ENCODE measurements around the gene MTRR.
"Not testable (repeated sequence)": the region's sequence is repeated elsewhere in the genome, so short reads cannot be mapped to it uniquely, and the experiment has no call there.

Gene MTRR

GRCh38 chr5:7902201-7902600 is 33.3 kb downstream of the MTRR start:
- no peak for DNase-seq (ENCODE audit: extremely low read depth, low read depth)
- H3K4me3 ChIP-seq (replicated peaks; ENCODE audit: low read depth, low read length) = no peak overlapping the region
- TF ChIP-seq CTCF (IDR thresholded peaks at IDR 0.05; ENCODE audit: low read depth, low read length, missing control alignments) = no peak

- TF ChIP-seq CTCF (IDR thresholded peaks at IDR 0.05; ENCODE audit: low read depth, low read length, missing control alignments) = no peak
- H3K4me3 ChIP-seq (replicated peaks; ENCODE audit: low read depth, low read length) = no peak overlapping the region
- no peak for DNase-seq (ENCODE audit: extremely low read depth, low read depth)
Measured at GRCh38 chr5:7902666-7903625, 34.0 kb downstream of the MTRR start.

- no peak for TF ChIP-seq CTCF (IDR thresholded peaks at IDR 0.05; ENCODE audit: low read depth, low read length, missing control alignments)
- no peak for DNase-seq (ENCODE audit: extremely low read depth, low read depth)
- H3K4me3 ChIP-seq (replicated peaks; ENCODE audit: low read depth, low read length) = no peak overlapping the region
Measured at GRCh38 chr5:7904170-7904569, 35.2 kb downstream of the MTRR start.

DNA sequence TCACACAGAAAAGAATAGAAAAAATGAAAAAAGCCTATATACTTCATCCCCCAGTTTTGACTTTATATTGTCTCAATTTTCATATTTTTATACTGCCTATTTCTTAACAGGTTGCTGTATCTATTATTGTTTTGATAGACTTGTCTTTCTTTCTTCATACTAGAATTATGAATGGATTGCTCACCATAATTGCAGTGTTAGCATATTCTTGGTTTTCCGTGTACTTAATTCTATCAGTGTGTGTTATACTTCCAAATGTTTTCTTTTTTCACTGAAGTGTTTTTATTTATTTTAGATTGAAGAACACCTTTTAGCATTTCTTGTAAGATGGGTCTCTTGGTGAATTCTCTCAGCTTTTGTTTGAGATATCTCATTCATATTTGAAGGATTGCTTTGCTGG is 38.7 kb downstream of the MTRR start:
- H3K4me3 ChIP-seq (replicated peaks; ENCODE audit: low read depth, low read length) = no peak overlapping the region
- no peak for DNase-seq (ENCODE audit: extremely low read depth, low read depth)
- no peak for TF ChIP-seq CTCF (IDR thresholded peaks at IDR 0.05; ENCODE audit: low read depth, low read length, missing control alignments)

GRCh38 chr5:7908317-7908716 is 39.4 kb downstream of the MTRR start:
- no peak for TF ChIP-seq CTCF (IDR thresholded peaks at IDR 0.05; ENCODE audit: low read depth, low read length, missing control alignments)
- no peak for DNase-seq (ENCODE audit: extremely low read depth, low read depth)
- H3K4me3 ChIP-seq (replicated peaks; ENCODE audit: low read depth, low read length) = no peak overlapping the region

GRCh38 chr5:7910738-7911428 is 41.9 kb downstream of the MTRR start:
- no peak overlapping the region for H3K4me3 ChIP-seq (replicated peaks; ENCODE audit: low read depth, low read length)
- TF ChIP-seq CTCF (IDR thresholded peaks at IDR 0.05; ENCODE audit: low read depth, low read length, missing control alignments) = no peak
- no peak for DNase-seq (ENCODE audit: extremely low read depth, low read depth)

- H3K4me3 ChIP-seq (replicated peaks; ENCODE audit: low read depth, low read length); DNase-seq (ENCODE audit: extremely low read depth, low read depth): not testable (repeated sequence)
Measured at GRCh38 chr5:7911429-7911771, 42.5 kb downstream of the MTRR start.
